GM21367 (cell line): ENCODE measurements around the gene AKAP4.

Experiments
- ATAC-seq: cut with Tn5 transposase; IDR thresholded peaks from one replicate; pipeline ENCODE4 v1.9.1; 2021; ENCODE audit not compliant: unreplicated experiment

AKAP4 gene, protein sequence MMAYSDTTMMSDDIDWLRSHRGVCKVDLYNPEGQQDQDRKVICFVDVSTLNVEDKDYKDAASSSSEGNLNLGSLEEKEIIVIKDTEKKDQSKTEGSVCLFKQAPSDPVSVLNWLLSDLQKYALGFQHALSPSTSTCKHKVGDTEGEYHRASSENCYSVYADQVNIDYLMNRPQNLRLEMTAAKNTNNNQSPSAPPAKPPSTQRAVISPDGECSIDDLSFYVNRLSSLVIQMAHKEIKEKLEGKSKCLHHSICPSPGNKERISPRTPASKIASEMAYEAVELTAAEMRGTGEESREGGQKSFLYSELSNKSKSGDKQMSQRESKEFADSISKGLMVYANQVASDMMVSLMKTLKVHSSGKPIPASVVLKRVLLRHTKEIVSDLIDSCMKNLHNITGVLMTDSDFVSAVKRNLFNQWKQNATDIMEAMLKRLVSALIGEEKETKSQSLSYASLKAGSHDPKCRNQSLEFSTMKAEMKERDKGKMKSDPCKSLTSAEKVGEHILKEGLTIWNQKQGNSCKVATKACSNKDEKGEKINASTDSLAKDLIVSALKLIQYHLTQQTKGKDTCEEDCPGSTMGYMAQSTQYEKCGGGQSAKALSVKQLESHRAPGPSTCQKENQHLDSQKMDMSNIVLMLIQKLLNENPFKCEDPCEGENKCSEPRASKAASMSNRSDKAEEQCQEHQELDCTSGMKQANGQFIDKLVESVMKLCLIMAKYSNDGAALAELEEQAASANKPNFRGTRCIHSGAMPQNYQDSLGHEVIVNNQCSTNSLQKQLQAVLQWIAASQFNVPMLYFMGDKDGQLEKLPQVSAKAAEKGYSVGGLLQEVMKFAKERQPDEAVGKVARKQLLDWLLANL

DNA sequence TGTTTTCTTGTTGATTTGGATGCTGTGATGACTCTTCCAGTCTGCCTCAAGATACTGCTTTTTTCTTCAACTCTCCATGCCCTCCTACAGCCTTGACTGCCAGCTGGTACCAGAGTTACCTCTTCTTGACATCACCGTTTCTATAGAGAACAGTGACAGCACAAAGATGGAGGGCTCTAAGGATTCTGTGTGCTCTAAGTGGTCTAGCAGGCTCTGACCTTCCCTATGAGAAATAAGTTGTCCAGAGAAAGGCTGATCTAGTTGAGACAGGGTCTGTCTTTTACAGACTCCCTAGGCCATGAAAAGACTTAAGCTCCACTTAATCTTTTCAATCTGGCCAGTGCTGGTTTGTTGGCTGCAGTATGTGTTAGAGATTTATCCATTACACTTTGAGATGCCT is at the start of gene AKAP4:
Gene AKAP4 (minus strand): TSS at position 101 of the 400 bp plus-strand sequence. CDS start 118 bp downstream, outside the sequence.
- ATAC-seq = no peak

DNA sequence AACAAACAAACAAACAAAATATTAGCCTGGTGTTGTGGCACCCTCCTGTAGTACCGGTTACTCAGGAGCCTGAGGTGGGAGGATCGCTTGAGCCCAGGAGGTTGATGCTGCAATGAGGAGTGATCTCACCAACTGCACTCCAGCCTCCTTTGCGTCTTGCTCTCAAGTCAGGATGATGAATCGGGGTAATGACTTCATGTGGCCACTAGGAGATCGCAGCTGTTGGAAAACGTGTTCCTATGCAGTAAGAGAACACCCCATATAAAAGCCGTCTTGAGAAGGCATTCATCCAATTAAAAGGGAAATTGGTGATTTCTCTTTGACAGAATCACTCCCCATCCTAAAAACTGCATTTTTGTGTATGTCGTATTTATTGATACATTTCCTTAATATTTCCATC is 10.7 kb upstream of the AKAP4 start:
- no peak for ATAC-seq

GRCh38 chrX:50206753-50207152 is 5.9 kb upstream of the AKAP4 start:
- ATAC-seq = no peak

GRCh38 chrX:50204364-50204899 is 3.6 kb upstream of the AKAP4 start, which contains the start of gene CCNB3:
Gene CCNB3, plus strand, starts transcription at chrX:50204765. Its CDS starts 80,399 bp downstream, at chrX:50285164.
- ATAC-seq = peak; percentile 96

GRCh38 chrX:50202539-50202938 is 1.7 kb upstream of the AKAP4 start:
- no peak for ATAC-seq

- no peak for ATAC-seq
Observed at GRCh38 chrX:50198348-50198747, 2.5 kb downstream of the AKAP4 start.

DNA sequence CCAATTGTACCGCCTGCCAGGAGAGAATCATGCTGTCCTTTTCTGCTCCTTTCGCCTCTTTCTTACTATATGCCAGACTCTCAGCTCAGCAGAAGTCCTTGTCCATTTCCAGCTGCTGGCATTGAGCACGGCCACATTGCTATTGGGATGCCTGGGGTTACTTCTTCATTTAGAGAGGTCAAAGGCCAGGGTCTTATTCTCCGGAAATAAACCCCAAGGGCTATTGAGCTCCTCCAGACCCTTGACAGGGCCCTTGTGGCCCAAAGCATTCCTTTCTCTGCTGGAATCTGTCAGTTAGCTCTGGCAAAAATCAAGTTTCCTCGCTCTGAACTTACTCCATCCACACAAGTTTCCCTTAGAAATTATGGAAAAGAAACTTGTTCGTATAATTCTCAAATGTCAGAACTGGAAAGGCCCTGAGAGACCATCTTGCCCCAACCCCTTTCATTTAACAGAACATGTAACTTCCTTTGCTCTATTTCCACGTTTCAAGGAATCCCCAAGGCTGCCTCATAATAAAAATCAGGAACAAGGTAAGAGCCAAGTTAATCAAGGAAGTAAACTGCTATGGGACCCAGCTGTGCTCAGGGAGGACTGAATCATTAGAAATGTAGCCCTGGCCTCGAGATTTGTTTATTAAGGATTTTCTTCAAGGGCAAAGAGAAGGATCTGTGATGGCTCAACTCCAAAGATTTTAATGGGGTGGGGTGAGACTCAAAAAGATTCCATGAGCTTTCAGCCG is 11.8 kb downstream of the AKAP4 start:
- no peak for ATAC-seq

DNA sequence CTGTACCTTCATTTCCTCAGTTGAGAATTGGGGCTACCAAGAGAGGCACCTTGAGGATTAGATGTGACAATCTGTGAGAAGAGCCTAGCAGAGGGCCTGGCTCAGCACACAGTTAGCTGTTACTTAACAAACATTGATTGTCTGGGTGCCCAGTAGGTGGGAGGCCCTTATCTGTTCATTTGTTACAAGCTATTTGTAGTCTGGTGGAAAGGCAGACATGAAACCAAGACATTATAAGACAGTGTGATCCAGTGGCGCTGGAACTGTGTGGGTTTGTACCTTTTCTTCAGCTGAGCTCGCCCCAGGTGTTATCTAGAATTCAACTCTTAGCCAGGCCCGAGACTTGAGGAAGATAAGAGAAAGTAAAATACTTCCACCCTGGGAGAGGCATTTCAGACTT is 16.9 kb downstream of the AKAP4 start:
- no peak for ATAC-seq

GRCh38 chrX:50180073-50180940 is 20.5 kb downstream of the AKAP4 start:
- no peak for ATAC-seq

- no peak for ATAC-seq
Observed at GRCh38 chrX:50169717-50170116, 31.1 kb downstream of the AKAP4 start.

DNA sequence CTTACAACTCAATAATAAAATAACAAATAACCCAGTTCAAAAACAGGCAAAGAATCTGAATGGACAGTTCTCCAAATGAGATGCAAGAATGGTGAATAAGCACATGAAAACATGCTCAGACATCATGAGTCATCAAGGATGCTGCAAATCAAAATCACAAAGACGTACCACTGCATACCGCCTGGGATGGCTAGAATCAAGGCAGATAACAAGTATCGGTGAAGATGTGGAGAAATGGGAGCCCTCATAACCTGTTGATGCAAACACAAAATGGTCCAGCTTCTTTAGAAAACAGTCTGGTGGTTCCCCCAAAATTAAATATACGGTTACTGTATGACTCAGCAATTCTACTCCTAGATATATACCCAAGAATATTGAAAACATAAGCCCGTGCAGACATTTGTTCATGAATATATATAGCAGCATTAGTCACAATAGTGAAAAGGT is 32.5 kb downstream of the AKAP4 start:
- no peak for ATAC-seq

DNA sequence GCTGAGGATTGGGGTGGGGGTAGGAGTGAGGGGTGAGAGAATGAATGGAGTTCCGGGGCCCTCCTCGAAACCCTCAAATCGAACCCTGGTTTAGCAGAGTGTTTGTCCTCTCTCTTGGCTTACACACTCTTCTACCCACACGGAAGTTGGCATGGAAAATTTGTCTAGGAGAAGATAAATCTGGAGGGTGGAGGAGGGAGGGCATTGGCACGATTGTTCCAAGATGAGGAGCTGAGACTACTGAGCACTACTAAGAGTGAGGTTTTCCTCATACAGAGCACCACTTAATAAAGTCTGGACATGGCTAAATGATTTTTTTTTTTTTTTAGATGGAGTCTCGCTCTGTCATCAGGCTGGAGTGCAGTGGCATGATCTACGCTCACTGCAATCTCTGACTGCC is 33.4 kb downstream of the AKAP4 start:
- no peak for ATAC-seq

GRCh38 chrX:50165727-50166126 is 35.1 kb downstream of the AKAP4 start:
- ATAC-seq = no peak

GRCh38 chrX:50161127-50161526 is 39.7 kb downstream of the AKAP4 start:
- ATAC-seq = no peak

DNA sequence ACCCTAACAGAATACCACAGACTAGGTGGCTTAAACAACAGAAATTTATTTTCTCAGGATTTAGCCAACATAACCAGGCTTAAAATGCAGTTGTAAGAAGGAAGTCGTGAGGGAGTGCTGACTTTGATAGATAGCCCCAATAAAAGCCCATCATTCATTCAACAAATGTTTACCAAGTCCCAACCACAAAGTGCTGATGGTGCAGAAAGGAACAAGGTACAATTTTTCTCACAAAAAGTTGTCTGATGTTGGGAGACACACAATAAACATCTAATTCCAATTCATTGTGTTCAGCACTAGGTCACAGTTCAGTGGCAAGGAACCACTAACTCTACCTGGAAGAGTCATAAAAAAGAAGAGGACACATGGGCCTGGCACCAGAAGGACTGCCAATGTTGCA is 42.2 kb downstream of the AKAP4 start:
- no peak for ATAC-seq

GRCh38 chrX:50157545-50158135 is 43.2 kb downstream of the AKAP4 start:
- ATAC-seq = no peak

DNA sequence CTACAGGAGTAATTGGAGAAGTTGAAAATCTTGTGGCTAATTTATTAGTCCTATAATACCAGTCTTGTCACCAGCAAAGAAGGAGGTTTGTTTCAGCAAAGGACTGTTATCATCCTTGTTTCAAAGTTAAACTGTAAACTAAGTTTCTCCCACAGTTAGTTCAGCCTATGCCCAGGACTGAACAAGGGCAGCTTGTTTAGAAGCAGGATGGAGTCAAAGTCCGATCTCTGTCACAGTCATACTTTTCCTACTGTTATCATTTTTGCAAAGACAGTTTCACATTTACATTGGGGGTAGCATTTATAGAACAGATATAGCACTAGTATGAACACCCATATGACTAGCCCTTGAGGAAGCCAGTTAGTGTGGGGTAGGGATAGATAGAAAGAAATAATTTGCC is 46.4 kb downstream of the AKAP4 start:
- no peak for ATAC-seq

GRCh38 chrX:50152456-50152855 is 48.4 kb downstream of the AKAP4 start:
- ATAC-seq = no peak

DNA sequence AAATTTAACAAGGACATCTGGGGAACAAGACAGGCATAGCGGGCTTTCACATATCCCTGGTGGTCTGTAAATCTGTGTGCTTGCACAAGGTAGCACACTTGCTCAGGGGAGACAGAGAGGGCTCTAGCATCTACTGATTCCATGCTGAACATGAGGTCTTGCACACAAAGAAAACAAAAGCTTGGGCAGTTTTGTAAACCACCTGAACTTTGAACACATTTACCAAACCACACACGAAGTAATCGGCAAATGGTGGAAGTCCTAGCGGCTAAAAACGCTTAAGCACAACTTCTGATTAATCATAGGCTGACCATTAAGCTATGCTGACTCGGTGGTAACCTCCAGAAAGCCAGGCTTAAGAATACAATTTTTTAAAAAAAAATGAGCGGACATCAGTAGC is 52.8 kb downstream of the AKAP4 start:
- ATAC-seq = no peak
